SK-N-MC (cell line): ENCODE data around the gene SLC9A9.

Source experiments
- DNase-seq: peaks from one replicate; pipeline ENCODE4 v3.0.0-alpha.2; 2011; ENCODE audit warnings: low read depth, low spot score
- H3K27ac ChIP-seq: fragments of 200-600 bp; sonication (generic); 2 replicates; pipeline ENCODE4 v1.5.1; 2016; ENCODE audit warnings: mixed run types
- H3K36me3 ChIP-seq: fragments of 200-600 bp; sonication (generic); 2 replicates; pipeline ENCODE4 v1.6.1; 2017; ENCODE audit warnings: antibody characterized with exemption, low read length, mixed read lengths; ENCODE audit not compliant: insufficient read depth
- H3K4me3 ChIP-seq: fragments of 200-600 bp; sonication (generic); 2 replicates; pipeline ENCODE4 v1.5.1; 2016
- H3K9ac ChIP-seq: fragments of 200-600 bp; sonication (generic); 2 replicates; pipeline ENCODE4 v1.8.0; 2017; ENCODE audit warnings: mixed run types, mixed read lengths; ENCODE audit not compliant: insufficient read length
- H3K9me3 ChIP-seq: fragments of 200-600 bp; sonication (generic); 2 replicates; pipeline ENCODE4 v1.6.1; 2017; ENCODE audit warnings: low read depth, mild to moderate bottlenecking, antibody characterized with exemption, low read length, moderate library complexity, mixed read lengths
- EZH2 ChIP-seq: fragments of 200-600 bp; sonication (generic); IDR thresholded peaks from one replicate; pipeline ENCODE4 v1.6.1; 2017; ENCODE audit warnings: antibody characterized with exemption
- FOXP2 ChIP-seq: optimal IDR thresholded peaks from 2 replicates; pipeline ENCODE3; 2011; ENCODE audit warnings: mild to moderate bottlenecking, moderate library complexity; ENCODE audit not compliant: insufficient read depth; ENCODE audit errors: extremely low read length, control extremely low read depth
- POLR2AphosphoS5 ChIP-seq: IDR thresholded peaks from 2 replicates; pipeline ENCODE4 v1.6.1; 2012; ENCODE audit warnings: mild to moderate bottlenecking, low read depth, low read length, borderline replicate concordance

SLC9A9 gene

DNA sequence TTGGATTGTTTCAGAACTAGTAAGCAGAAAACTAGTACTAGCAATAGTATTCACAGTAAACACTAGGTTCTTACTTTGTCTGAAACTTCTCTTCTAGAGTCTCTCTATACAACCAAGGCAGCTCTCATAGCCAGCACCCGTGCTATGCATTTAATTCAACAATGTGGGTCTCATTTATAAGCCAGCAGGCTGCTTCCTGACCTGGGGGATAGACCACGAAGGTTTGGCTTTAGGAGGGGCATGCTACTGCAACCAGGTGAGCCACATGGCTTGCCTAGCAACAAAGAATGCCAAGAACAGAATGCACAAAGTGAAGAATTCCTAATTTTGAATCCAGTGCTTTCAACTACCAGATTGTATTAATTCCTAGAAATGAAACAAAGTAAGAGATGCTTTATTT, 514.9 kb downstream of the SLC9A9 start:
- H3K9ac ChIP-seq, result no peak overlapping the region
- no peak overlapping the region for H3K4me3 ChIP-seq
- TF ChIP-seq EZH2 (no peak), POLR2AphosphoS5 (no peak), FOXP2 (no peak)
- H3K36me3 ChIP-seq, result no peaks in the 10 kb centered on the region
- no peak for DNase-seq
- no peak overlapping the region for H3K27ac ChIP-seq
- no peaks in the 10 kb centered on the region; the same call in 1 of the 2 replicates for H3K9me3 ChIP-seq

DNA sequence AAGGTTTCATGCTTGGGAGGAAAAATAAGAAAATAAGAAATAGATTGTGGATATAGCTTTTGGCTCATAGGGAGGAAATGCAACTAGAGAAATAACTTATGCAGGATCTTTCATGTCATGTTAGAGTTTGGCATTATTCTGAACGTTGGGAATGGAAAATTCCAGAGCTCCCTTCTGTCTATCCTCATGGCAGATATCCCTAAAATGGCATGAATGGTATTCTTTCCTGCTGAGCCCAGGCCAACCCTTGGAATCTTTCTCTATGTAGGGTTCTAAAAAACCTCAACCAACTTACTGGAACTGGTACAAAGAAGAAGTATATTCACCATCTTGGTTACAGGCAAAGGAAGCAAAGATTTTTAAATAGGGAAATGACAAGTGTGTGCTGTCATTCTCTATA, 516.2 kb downstream of the SLC9A9 start:
- no peak overlapping the region for H3K9ac ChIP-seq
- no peaks in the 10 kb centered on the region for H3K36me3 ChIP-seq
- H3K9me3 ChIP-seq, result no peaks in the 10 kb centered on the region; the same call in 1 of the 2 replicates
- no peak overlapping the region for H3K4me3 ChIP-seq
- no peak for DNase-seq
- no peak for TF ChIP-seq FOXP2
- TF ChIP-seq EZH2, result no peak
- no peak for TF ChIP-seq POLR2AphosphoS5
- no peak overlapping the region for H3K27ac ChIP-seq

DNA sequence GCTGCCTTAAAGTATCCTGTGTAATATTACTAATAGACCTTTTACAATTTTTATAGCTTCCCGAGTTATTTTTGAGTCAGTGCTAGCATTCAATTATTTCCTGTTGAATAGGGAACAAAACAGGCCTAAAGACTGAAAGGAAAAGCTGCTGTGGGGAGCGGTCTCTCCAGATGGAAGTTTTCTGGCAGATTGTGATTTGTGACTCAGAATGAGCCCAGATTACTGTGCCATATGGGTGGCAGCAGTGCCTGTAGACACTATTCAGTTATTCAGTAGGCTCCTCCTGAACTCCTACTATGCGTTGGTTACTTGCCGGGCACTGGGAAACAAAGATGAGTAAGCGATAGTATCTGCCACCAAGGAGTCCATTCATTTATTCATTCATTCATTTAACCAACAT, 516.9 kb downstream of the SLC9A9 start:
- DNase-seq, result peak; percentile 66

GRCh38 chr3:143330296-143330868, 517.9 kb downstream of the SLC9A9 start:
- H3K36me3 ChIP-seq, result no peaks in the 10 kb centered on the region
- H3K27ac ChIP-seq, result no peak overlapping the region
- H3K4me3 ChIP-seq, result peak overlapping the region; percentile 50
- TF ChIP-seq FOXP2 (no peak), EZH2 (no peak), POLR2AphosphoS5 (no peak; the same call in 1 of the 2 replicates)
- no peaks in the 10 kb centered on the region; the same call in 1 of the 2 replicates for H3K9me3 ChIP-seq
- no peak overlapping the region for H3K9ac ChIP-seq
- peak; percentile 26 for DNase-seq

More for the DNA sequence above, 516.9 kb downstream of the SLC9A9 start:
- no peak overlapping the region for H3K9ac ChIP-seq
- TF ChIP-seq POLR2AphosphoS5 (no peak; the same call in 1 of the 2 replicates), EZH2 (no peak), FOXP2 (no peak)
- H3K4me3 ChIP-seq, result peak overlapping the region; percentile 50; the same call in 1 of the 2 replicates
- H3K36me3 ChIP-seq, result no peaks in the 10 kb centered on the region
- no peaks in the 10 kb centered on the region; the same call in 1 of the 2 replicates for H3K9me3 ChIP-seq
- no peak overlapping the region for H3K27ac ChIP-seq

- Histone ChIP-seq H3K36me3 (no peaks in the 10 kb centered on the region), H3K9me3 (no peaks in the 10 kb centered on the region), H3K27ac (no peak overlapping the region), H3K9ac (no peak overlapping the region), H3K4me3 (peak overlapping the region; percentile 50)
- no peak for DNase-seq
- TF ChIP-seq EZH2, result no peak
- no peak for TF ChIP-seq FOXP2
- TF ChIP-seq POLR2AphosphoS5, result no peak
Observed at GRCh38 chr3:143329567-143330211, 518.6 kb downstream of the SLC9A9 start.

GRCh38 chr3:143328451-143328850, 519.8 kb downstream of the SLC9A9 start:
- Histone ChIP-seq H3K27ac (no peak overlapping the region), H3K36me3 (no peaks in the 10 kb centered on the region), H3K9me3 (no peaks in the 10 kb centered on the region), H3K4me3 (no peak overlapping the region), H3K9ac (no peak overlapping the region)
- TF ChIP-seq EZH2 (no peak), POLR2AphosphoS5 (no peak), FOXP2 (no peak)
- DNase-seq, result no peak

GRCh38 chr3:143326983-143327778, 521.1 kb downstream of the SLC9A9 start:
- H3K27ac ChIP-seq, result peak overlapping the region; percentile 84
- H3K9ac ChIP-seq, result no peak overlapping the region
- DNase-seq, result peak; percentile 100
- TF ChIP-seq POLR2AphosphoS5, result peak; percentile 73; the same call in 1 of the 2 replicates
- no peak for TF ChIP-seq FOXP2
- H3K9me3 ChIP-seq, result no peaks in the 10 kb centered on the region
- peak overlapping the region; percentile 22 for H3K4me3 ChIP-seq
- no peaks in the 10 kb centered on the region for H3K36me3 ChIP-seq
